ENCODE data around the gene PTGDR2. TPM values are rescaled to one million over a fixed set of nuclear protein-coding genes. Genes with fewer than 3 reads are reported as not detected.

PTGDR2 gene
- total and polyA plus RNA-seq, 9 of the 15 experiments (the other 6 are each of a cell fraction or from before 2014, with no cell fraction given), result 0.51 to 2.6 (median 1.6) TPM

DNA sequence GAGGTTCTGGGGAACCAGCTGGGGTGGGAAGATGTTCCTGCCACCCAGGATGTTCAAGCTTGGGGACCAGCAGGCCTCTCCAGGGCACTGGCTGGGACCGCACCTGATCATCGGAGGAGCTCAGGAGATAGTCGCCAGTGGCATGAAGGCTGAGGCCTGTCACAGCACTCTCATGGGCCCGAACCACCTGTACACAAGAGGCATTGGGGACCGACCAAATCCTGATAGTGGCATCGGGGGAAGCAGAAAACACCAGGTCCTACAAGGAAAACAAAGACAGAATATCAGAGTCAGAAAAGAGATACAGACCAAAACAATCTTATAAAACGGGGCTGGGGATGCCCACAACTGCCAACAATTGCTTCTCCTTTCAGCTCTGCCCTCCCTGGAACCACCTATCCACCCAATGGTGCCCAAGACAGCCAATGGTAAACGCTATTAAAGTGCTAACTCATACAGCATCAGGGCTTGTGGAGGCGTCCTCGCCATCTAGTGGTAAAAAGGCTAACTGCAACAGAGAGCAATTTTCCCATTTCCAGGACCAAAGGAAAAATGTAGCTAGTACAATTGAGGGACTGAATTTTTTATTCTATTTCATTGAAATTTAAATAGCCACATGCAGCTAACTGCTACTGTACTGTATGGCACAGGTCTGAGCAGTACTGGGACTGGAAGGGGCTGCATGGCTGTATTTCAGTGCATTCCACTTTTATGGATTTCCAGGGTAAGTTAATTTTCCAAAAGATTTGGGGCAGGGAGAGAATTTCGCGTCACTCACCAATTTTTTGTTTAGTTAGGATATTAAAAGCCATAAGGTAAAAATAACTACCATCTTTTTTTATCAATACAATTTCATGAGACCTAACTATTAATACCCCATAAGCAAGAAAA lies 43.5 kb upstream of the PTGDR2 start (continued):
- TF ChIP-seq, protein P1, sequence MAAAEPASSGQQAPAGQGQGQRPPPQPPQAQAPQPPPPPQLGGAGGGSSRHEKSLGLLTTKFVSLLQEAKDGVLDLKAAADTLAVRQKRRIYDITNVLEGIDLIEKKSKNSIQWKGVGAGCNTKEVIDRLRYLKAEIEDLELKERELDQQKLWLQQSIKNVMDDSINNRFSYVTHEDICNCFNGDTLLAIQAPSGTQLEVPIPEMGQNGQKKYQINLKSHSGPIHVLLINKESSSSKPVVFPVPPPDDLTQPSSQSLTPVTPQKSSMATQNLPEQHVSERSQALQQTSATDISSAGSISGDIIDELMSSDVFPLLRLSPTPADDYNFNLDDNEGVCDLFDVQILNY (CRISPR knock-in tag; IDR thresholded peaks at IDR 0.05), result no peak
- TF ChIP-seq ZBTB1 (CRISPR knock-in tag; IDR thresholded peaks at IDR 0.05; ENCODE audit: borderline replicate concordance, low read depth) (no peak), JUNB (CRISPR knock-in tag; conservative IDR thresholded peaks at IDR 0.05) (no peak), PTRF (tag; IDR thresholded peaks at IDR 0.05) (no peak), YY1 (IDR thresholded peaks at IDR 0.05; ENCODE audit: borderline replicate concordance in 1 of 3, control insufficient read depth in 1 of 3, extremely low read depth in 1 of 3, insufficient read depth in 3 of 3, insufficient read length in 1 of 3, insufficient replicate concordance in 2 of 3, low read depth in 1 of 3, low read length in 2 of 3) (no peak), MAFF (IDR thresholded peaks at IDR 0.05; ENCODE audit: low read length) (peak; percentile 69)
- TF ChIP-seq, protein P2, sequence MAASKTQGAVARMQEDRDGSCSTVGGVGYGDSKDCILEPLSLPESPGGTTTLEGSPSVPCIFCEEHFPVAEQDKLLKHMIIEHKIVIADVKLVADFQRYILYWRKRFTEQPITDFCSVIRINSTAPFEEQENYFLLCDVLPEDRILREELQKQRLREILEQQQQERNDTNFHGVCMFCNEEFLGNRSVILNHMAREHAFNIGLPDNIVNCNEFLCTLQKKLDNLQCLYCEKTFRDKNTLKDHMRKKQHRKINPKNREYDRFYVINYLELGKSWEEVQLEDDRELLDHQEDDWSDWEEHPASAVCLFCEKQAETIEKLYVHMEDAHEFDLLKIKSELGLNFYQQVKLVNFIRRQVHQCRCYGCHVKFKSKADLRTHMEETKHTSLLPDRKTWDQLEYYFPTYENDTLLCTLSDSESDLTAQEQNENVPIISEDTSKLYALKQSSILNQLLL (CRISPR knock-in tag; IDR thresholded peaks at IDR 0.05; ENCODE audit: borderline replicate concordance), result no peak
- TF ChIP-seq, protein P3, sequence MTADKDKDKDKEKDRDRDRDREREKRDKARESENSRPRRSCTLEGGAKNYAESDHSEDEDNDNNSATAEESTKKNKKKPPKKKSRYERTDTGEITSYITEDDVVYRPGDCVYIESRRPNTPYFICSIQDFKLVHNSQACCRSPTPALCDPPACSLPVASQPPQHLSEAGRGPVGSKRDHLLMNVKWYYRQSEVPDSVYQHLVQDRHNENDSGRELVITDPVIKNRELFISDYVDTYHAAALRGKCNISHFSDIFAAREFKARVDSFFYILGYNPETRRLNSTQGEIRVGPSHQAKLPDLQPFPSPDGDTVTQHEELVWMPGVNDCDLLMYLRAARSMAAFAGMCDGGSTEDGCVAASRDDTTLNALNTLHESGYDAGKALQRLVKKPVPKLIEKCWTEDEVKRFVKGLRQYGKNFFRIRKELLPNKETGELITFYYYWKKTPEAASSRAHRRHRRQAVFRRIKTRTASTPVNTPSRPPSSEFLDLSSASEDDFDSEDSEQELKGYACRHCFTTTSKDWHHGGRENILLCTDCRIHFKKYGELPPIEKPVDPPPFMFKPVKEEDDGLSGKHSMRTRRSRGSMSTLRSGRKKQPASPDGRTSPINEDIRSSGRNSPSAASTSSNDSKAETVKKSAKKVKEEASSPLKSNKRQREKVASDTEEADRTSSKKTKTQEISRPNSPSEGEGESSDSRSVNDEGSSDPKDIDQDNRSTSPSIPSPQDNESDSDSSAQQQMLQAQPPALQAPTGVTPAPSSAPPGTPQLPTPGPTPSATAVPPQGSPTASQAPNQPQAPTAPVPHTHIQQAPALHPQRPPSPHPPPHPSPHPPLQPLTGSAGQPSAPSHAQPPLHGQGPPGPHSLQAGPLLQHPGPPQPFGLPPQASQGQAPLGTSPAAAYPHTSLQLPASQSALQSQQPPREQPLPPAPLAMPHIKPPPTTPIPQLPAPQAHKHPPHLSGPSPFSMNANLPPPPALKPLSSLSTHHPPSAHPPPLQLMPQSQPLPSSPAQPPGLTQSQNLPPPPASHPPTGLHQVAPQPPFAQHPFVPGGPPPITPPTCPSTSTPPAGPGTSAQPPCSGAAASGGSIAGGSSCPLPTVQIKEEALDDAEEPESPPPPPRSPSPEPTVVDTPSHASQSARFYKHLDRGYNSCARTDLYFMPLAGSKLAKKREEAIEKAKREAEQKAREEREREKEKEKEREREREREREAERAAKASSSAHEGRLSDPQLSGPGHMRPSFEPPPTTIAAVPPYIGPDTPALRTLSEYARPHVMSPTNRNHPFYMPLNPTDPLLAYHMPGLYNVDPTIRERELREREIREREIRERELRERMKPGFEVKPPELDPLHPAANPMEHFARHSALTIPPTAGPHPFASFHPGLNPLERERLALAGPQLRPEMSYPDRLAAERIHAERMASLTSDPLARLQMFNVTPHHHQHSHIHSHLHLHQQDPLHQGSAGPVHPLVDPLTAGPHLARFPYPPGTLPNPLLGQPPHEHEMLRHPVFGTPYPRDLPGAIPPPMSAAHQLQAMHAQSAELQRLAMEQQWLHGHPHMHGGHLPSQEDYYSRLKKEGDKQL (CRISPR knock-in tag; IDR thresholded peaks at IDR 0.05; ENCODE audit: borderline replicate concordance), result no peak

All from K562 (cell line).